ENCODE measurements around the gene RAC3. TPM values are rescaled to one million over a fixed set of nuclear protein-coding genes. Genes with fewer than 3 reads are reported as not detected.

RAC3 gene
- total RNA-seq, 1 experiment from 2014 or later: 9.3 TPM

DNA sequence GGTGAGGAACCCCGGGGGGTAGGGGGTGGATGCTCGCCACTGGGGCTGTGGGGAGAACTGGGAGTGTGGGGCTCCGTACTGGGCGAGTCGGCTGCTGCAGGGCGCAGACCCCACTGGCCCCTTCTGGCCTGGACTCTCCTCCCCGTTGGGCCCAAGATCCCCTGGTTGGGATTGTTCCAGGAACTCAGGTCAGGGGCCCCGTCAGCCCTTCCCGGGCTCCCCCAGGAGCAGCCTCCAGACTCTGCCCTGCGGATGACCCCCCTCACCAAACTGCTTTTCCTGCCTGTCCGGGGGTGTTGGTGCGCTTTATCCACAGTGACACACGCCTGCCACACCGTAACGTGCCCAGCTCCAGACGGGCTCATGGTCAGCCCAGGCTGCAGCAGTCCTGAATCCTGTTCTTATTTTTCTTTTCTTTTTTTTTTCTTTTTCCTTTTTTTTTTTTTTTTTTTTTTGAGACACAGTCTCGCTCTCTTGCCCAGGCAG lies 29.9 kb upstream of the RAC3 start:
- H3K4me3 Mint-ChIP-seq (ENCODE audit: low read depth, unreplicated experiment): no peak overlapping the region
- no peaks in the 10 kb centered on the region for H3K9me3 Mint-ChIP-seq (ENCODE audit: low read depth, unreplicated experiment)
- no peak overlapping the region for H3K27ac Mint-ChIP-seq (ENCODE audit: unreplicated experiment)
- BruUV-seq (replicated peaks): no TSS peak
- CTCF ChIA-PET: interaction anchor here (1.2 kb wide), 1 partner anchor 10 kb away, joined by 5 read pairs; no protein-coding TSS in a partner anchor
- TF ChIP-seq, protein P1, sequence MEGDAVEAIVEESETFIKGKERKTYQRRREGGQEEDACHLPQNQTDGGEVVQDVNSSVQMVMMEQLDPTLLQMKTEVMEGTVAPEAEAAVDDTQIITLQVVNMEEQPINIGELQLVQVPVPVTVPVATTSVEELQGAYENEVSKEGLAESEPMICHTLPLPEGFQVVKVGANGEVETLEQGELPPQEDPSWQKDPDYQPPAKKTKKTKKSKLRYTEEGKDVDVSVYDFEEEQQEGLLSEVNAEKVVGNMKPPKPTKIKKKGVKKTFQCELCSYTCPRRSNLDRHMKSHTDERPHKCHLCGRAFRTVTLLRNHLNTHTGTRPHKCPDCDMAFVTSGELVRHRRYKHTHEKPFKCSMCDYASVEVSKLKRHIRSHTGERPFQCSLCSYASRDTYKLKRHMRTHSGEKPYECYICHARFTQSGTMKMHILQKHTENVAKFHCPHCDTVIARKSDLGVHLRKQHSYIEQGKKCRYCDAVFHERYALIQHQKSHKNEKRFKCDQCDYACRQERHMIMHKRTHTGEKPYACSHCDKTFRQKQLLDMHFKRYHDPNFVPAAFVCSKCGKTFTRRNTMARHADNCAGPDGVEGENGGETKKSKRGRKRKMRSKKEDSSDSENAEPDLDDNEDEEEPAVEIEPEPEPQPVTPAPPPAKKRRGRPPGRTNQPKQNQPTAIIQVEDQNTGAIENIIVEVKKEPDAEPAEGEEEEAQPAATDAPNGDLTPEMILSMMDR (IDR thresholded peaks at IDR 0.05; ENCODE audit: unreplicated experiment): no peak
- peaks cover 14% of the 10 kb centered on the region for H3K36me3 Mint-ChIP-seq (ENCODE audit: insufficient read depth, unreplicated experiment)
- intact Hi-C loops (cut with micrococcal nuclease; ENCODE audit: unreplicated experiment): no loop called here
- no peaks in the 10 kb centered on the region for H3K4me1 Mint-ChIP-seq (ENCODE audit: low read depth, unreplicated experiment)
- H3K27me3 Mint-ChIP-seq (ENCODE audit: unreplicated experiment): no peaks in the 10 kb centered on the region
- DNase-seq: no peak

DNA sequence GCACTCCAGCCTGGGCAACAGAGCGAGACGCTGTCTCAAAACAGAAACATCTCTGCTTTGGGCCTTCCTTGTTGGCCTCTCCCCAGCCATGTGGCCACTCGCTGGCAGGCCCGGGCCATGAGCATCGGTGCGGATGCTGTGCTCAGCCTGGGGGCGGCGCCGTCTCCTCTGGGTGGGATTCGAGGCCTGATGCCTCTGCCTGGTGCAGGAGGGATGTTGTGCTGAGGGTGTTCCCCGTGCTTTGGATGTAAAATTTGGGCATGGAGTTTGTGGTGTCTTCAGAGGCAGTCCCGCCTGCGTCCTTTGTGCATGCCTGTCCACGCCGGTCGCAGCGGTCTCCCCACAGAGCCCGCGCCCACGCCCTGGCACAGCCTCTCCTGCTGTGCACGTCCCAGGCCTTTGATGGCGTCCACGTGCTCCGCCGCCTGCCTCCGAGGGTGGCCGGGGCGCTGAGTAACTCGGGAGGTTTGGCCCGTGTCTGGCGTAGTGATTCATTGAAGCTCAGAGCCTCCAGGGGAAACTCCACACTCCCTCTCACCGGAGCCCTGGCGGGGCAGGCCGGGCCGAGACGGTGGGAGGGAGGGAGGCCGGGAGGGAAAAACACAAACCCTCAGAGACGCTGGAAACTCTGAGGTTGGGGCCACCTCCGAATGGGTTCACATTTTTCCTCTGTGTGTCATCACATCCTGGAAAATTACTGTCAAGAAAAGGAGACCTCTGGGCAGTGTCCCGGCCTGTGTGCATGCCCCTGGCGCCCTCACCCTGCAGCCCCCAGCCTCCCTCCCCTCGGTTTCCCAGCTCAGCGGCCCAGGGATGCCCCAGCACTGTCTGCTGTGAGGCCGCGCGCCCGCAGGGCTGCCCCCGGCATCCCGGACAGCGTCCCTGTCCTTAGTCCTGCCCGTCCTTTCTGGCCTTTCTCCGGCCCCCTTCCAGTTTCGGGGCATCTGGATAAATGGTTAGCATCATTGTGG lies 27.8 kb upstream of the RAC3 start:
- no TSS peak for BruUV-seq (replicated peaks)
- DNase-seq: peak; percentile 76
- intact Hi-C loops (cut with micrococcal nuclease; ENCODE audit: unreplicated experiment): no loop called here
- H3K4me1 Mint-ChIP-seq (ENCODE audit: low read depth, unreplicated experiment): no peaks in the 10 kb centered on the region
- TF ChIP-seq, protein P1 (IDR thresholded peaks at IDR 0.05; ENCODE audit: unreplicated experiment): no peak
- CTCF ChIA-PET: interaction anchor here (0.6 to 1.1 kb wide), 2 partner anchors 9 to 19 kb away, joined by 3 read pairs; partner anchors contain the start of genes CENPX and LRRC45
- peaks cover 17% of the 10 kb centered on the region for H3K36me3 Mint-ChIP-seq (ENCODE audit: insufficient read depth, unreplicated experiment)
- no peak overlapping the region for H3K27ac Mint-ChIP-seq (ENCODE audit: unreplicated experiment)
- H3K9me3 Mint-ChIP-seq (ENCODE audit: low read depth, unreplicated experiment): no peaks in the 10 kb centered on the region
- H3K4me3 Mint-ChIP-seq (ENCODE audit: low read depth, unreplicated experiment): no peak overlapping the region
- H3K27me3 Mint-ChIP-seq (ENCODE audit: unreplicated experiment): no peaks in the 10 kb centered on the region

DNA sequence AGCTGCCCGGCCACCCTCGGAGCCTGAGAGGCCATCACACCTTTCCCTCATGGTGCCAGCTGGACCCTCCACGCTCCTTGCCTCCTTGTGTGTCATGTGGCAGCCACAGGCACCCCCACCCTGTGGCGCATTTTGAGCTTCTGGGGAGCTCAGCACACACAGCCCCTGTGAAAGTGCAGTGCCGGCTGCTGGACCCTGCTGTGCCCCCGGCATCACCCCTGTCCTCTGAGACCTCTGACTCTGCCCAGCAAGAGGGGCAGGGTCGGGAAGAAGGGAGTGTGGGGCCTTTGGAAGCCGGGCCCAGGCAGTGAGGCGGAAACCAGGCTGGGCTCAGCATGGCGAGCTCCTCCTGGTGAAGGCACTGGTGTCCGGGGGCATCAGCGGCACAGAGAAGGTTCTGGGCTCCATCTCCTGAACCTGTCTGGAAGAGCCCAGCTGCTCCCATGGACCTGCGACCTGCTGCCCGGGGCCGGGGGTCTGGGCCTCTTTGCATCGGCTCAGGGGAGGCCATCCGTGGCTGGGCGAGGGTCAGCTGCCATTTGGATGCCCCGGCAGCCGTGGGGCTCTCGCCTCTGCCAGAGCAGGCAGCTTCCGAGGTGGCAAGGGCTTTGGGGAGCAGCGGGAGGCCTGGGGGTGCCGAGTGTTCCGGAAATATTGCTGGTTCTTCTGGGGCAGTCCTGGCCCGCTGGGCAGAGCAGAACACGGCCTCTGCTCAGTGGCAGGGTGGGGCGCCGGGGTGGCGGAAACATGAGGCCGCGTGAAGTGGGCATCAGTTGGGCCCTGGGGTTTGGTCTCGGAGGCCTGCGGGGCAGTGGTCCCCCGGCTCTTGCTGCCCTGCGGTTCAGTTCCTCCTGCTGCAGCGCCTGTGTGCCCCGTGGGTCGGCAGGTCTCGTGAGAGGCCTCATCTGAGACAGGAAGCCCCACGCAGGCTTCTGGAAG lies 26.7 kb upstream of the RAC3 start:
- TF ChIP-seq, protein P1 (IDR thresholded peaks at IDR 0.05; ENCODE audit: unreplicated experiment): no peak
- intact Hi-C loops (cut with micrococcal nuclease; ENCODE audit: unreplicated experiment): no loop called here
- Mint-ChIP-seq H3K4me1 (ENCODE audit: low read depth, unreplicated experiment) (no peaks in the 10 kb centered on the region), H3K9me3 (ENCODE audit: low read depth, unreplicated experiment) (no peaks in the 10 kb centered on the region), H3K36me3 (ENCODE audit: insufficient read depth, unreplicated experiment) (peaks cover 20% of the 10 kb centered on the region), H3K4me3 (ENCODE audit: low read depth, unreplicated experiment) (no peak overlapping the region), H3K27me3 (ENCODE audit: unreplicated experiment) (no peaks in the 10 kb centered on the region), H3K27ac (ENCODE audit: unreplicated experiment) (no peak overlapping the region)
- CTCF ChIA-PET: interaction anchor here (1.1 to 1.3 kb wide), 2 partner anchors 15 to 18 kb away, joined by 3 read pairs; partner anchors contain the start of genes CENPX and LRRC45
- no peak for DNase-seq
- no TSS peak for BruUV-seq (replicated peaks)

DNA sequence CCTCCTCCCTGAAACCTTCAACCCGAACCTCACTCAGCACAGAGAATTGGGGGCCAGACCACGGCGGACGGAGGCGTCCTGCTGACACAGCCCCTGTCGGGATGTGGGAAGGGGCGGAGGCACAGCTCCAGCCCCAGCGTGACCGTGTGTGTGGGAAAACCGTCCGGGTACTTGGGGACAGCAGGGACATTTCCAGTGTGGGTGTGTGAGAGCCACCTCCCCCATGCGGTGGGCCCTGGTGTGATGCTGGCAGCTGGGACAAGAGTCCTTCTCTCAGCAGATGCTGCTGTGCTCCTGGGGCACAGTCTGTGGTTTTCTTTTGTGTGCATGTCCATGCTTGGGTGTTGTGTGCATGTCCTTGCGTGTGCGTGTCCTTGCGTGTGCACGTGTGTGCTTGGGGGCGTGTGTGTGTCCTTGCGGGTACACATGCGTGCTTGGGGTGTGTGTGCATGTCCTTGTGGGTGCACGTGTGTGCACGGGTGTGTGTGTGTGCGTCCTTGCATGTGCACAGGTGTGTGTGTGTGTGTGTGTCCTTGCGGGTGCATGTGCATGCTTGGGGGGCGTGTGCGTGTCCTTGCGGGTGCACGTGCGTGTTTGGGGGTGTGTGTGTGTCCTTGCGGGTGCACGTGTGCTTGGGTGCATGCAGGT lies 25.7 kb upstream of the RAC3 start:
- H3K27me3 Mint-ChIP-seq (ENCODE audit: unreplicated experiment): no peaks in the 10 kb centered on the region

More for the DNA sequence above, 25.7 kb upstream of the RAC3 start:
- no peaks in the 10 kb centered on the region for H3K9me3 Mint-ChIP-seq (ENCODE audit: low read depth, unreplicated experiment)
- BruUV-seq (replicated peaks): no TSS peak
- no peak for DNase-seq
- CTCF ChIA-PET: interaction anchor here (1.3 kb wide), 1 partner anchor 14 kb away, joined by 3 read pairs; no protein-coding TSS in a partner anchor
- no peak overlapping the region for H3K27ac Mint-ChIP-seq (ENCODE audit: unreplicated experiment)
- no peaks in the 10 kb centered on the region for H3K4me1 Mint-ChIP-seq (ENCODE audit: low read depth, unreplicated experiment)
- intact Hi-C loops (cut with micrococcal nuclease; ENCODE audit: unreplicated experiment): no loop called here
- no peak overlapping the region for H3K4me3 Mint-ChIP-seq (ENCODE audit: low read depth, unreplicated experiment)
- TF ChIP-seq, protein P1 (IDR thresholded peaks at IDR 0.05; ENCODE audit: unreplicated experiment): no peak
- H3K36me3 Mint-ChIP-seq (ENCODE audit: insufficient read depth, unreplicated experiment): peaks cover 17% of the 10 kb centered on the region

Measured in Calu3 (cell line).